Measurements from ENCODE around the gene DNAH1. TPM values are rescaled to one million over a fixed set of nuclear protein-coding genes. Genes with fewer than 3 reads are reported as not detected.

Gene DNAH1
- total RNA-seq, 3 donors from 2014 or later, result 9.0 to 25.9 (median 10.9) TPM

DNA sequence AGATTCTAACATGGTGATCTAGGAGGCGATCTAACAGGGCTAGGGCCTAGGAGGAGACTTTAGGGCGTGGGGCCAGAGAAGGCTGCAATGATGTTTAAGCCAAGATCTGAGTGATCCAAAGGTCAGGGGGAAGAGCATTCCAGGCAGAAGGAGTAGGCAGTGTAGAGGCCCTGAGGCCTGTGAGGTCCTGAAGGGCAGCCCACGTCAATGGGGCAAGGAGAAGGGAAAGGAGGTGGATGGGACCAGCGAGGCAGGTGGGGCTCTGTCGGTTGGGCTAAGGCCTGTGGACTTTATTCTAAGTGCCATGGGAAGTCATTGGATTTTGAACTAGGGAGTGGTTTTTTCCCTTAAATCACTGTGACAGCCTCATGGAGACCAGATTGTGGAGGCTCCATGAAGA, 10.2 kb upstream of the DNAH1 start:
- TF ChIP-seq CTCF (IDR thresholded peaks at IDR 0.05), result no peak
- Histone ChIP-seq H3K36me3 (ENCODE audit: low read depth) (no peaks in the 10 kb centered on the region), H3K9me3 (no peaks in the 10 kb centered on the region), H3K4me3 (no peak overlapping the region), H3K4me1 (ENCODE audit: low read depth) (peaks cover 14% of the 10 kb centered on the region)
- intact Hi-C loops (cut with DNase I, micrococcal nuclease), result no loop called here
- DNase-seq (peak in 2 of 3 donors; percentile 45 to 54), ATAC-seq (peak; percentile 68)

GRCh38 chr3:52306978-52307377, 9.1 kb upstream of the DNAH1 start:
- no peak overlapping the region for H3K4me3 ChIP-seq
- H3K9me3 ChIP-seq, result no peaks in the 10 kb centered on the region
- intact Hi-C loops (cut with DNase I, micrococcal nuclease), result no loop called here
- ATAC-seq, result no peak
- H3K4me1 ChIP-seq (ENCODE audit: low read depth), result peaks cover 14% of the 10 kb centered on the region
- H3K36me3 ChIP-seq (ENCODE audit: low read depth), result no peaks in the 10 kb centered on the region
- TF ChIP-seq CTCF (IDR thresholded peaks at IDR 0.05), result no peak
- DNase-seq, result no peak

DNA sequence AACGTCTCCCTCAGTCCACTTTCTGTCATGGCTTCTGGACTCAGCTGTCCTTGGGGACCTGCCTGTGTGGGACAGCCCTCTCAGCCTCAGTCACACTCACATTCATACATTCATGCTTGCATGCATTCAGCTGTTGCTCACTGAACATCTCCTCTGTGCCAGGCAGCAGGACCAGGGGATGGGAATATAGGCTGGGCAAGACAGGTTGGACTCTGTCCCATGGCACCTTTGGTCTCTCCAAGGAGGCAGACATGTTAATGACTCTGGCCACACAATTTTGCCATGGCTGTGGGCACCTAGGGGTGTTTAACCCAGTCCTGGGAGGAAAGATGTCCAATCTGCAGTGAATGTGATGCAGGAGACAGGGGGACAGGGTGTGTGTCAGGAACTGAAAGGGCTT, 7.8 kb upstream of the DNAH1 start:
- DNase-seq, result no peak
- no peaks in the 10 kb centered on the region for H3K9me3 ChIP-seq
- intact Hi-C loops (cut with DNase I, micrococcal nuclease), result no loop called here
- peak; percentile 47 for ATAC-seq
- no peak for TF ChIP-seq CTCF (IDR thresholded peaks at IDR 0.05)
- peaks cover 14% of the 10 kb centered on the region for H3K4me1 ChIP-seq (ENCODE audit: low read depth)
- H3K36me3 ChIP-seq (ENCODE audit: low read depth), result no peaks in the 10 kb centered on the region
- H3K4me3 ChIP-seq, result no peak overlapping the region

GRCh38 chr3:52310861-52311575, 5.1 kb upstream of the DNAH1 start:
- intact Hi-C loops (cut with DNase I, micrococcal nuclease), result no loop called here
- no peaks in the 10 kb centered on the region for H3K9me3 ChIP-seq
- ATAC-seq (no peak), DNase-seq (no peak)
- H3K4me1 ChIP-seq (ENCODE audit: low read depth), result peaks cover 13% of the 10 kb centered on the region
- no peak for TF ChIP-seq CTCF (IDR thresholded peaks at IDR 0.05)
- H3K4me3 ChIP-seq, result no peak overlapping the region
- no peaks in the 10 kb centered on the region for H3K36me3 ChIP-seq (ENCODE audit: low read depth)

- H3K4me3 ChIP-seq, result no peak overlapping the region
- no peak for DNase-seq
- no peaks in the 10 kb centered on the region for H3K9me3 ChIP-seq
- TF ChIP-seq CTCF (IDR thresholded peaks at IDR 0.05), result no peak
- intact Hi-C loops (cut with DNase I, micrococcal nuclease), result no loop called here
- peaks cover 10% of the 10 kb centered on the region for H3K4me1 ChIP-seq (ENCODE audit: low read depth)
- no peaks in the 10 kb centered on the region for H3K36me3 ChIP-seq (ENCODE audit: low read depth)
- ATAC-seq, result no peak
These were observed 4.5 kb upstream of the DNAH1 start for GRCh38 chr3:52311576-52312119.
